ENCODE data around the gene DENND1A.

DENND1A gene

DNA sequence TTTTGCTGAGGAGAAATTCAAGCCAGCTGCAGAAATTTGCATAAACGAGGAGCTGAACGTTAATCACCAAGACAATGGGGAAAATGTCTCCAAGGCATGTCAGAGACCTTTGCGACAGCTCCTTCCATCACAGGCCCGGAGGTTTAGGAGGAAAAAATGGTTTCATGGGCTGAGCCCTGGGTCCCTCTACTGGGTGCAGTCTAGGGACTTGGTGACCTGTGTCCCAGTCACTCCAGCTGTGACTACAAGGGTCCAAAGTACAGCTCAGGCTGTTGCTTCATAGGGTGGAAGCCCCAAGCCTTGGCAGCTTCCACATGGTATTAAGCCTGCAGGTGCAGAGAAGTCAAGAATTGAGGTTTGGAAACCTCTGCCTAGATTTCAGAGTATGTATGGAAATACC is 207.5 kb downstream of the DENND1A start:
- DNase-seq = no peak

DNA sequence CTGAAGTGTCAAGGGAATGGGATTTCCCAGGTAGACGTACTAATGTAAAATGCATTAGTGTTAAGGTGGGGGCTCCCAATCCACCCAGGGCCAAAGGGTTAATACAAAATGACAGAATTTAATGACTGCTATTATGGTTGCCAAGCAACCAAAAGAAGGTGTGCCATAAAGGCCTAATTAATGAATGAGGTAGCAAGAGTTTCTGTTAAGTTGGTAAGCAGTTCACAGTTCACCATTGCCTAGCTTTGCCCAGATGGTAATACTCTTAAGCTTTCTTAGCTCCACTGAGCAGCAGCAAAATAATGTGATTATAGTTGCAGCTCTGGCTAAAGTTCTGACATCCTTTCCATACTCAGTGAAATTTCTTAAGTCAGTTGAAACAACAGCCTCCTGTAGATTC is 211.7 kb downstream of the DENND1A start:
- no peak for DNase-seq

DNA sequence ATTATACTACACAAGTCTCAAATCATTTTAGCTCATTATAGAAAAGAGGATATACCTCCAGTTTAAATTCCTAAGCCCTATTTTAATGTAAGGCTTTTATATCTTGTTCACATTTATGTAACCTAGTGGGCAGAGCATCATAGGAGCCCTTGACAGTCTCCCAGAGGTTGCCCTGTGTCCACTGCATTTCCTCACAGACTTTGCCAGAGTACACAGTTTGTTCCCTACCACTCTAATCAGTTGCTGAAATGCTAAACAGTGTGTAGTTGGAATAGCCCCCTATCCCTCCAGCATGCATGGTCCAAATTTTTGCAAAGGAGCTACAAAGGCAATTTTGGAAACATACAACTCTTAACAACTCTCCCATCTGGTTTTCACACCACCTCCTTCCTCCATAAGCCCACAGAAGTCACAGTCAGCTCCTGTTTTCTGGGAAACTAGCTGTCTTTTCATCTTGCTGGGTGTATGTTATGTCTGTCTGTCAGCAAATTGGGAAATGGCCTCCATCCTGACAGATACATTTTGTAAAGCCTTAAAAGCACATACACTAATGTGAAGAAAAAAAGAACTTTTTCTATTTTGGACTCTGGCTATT is 212.2 kb downstream of the DENND1A start:
- no peak for DNase-seq

DNA sequence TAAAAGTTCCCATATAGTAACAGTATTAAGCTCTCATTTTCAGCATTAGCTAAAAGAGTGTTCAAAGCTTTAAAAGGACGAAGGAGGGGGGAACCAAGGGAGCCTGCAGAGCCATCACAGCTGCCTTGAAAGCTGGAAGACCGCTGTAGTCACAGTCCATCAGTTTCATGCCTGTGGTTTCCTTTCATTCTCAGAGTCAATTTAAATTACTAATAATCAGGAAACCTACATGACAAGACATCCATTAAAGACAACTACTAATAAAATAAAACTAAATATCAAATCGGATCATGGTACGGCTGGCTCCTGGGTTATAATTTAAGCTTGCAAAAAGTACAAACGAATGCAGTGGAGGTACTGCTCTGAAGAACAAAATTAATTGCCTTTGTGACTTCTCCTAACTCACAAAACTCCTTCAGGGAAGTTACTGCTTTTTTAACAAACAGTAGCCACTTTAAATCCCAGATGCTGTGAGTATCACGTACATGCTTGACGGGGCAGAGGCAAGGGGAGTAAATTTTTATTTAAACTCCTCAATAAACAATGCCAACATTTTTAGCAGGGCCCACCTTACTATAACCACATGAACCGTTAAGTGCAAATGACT is 213.5 kb downstream of the DENND1A start:
- no peak for DNase-seq

DNA sequence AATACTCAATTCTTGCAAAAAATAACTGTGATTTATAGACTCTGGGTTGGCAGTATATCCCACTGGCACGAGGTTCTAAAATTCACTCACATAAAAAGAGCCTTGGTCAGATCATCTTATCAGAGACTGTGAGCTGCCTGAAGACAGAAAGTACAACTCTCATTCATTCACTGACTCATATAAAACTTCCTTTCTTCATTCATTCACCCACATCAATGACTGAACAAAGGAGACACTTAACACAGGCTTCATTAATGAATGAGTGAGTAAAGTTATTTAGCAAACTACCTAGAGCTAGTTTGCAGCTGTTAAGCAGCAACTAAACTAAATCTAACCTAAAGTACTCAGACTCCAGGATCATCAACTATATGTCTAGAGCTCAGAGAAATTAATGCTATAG is 214.7 kb downstream of the DENND1A start:
- no peak for DNase-seq

DNA sequence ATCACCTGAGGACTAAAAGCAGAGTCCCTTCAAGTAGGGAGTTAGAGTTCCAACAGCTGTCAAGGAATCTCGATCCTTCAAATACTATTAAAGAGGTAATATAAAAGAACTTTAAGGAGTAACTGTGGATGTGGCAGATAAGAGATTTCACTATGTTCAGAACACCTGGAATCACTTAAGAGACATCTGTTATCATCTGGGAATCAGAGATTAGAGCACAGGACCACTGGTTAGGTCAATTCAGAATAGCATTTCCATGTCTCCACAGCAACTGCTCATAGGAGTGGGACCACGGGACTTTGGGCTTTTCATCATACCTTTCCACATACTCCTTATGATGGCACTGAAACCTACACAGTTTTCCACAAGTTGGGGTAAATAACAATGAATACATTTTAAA is 216.6 kb downstream of the DENND1A start:
- DNase-seq = no peak

DNA sequence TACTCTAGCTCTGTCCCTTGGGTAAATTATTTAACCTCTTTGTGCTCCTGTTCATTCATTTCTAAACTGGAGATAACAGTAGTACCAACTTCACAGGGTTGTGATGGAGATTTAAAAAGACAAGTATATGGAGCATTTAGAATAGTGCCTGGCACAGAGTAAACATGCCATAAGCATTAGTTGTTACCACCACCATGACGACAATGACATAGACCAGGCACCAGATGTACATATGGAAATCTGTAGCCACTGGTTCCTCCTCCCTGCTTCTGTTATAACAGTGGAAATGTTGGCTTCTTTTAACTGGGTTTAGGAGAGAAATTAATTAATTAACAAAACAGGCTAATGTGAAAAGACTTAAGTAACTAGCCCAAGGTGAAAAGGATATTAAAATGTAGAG is 217.5 kb downstream of the DENND1A start:
- DNase-seq = no peak

DNA sequence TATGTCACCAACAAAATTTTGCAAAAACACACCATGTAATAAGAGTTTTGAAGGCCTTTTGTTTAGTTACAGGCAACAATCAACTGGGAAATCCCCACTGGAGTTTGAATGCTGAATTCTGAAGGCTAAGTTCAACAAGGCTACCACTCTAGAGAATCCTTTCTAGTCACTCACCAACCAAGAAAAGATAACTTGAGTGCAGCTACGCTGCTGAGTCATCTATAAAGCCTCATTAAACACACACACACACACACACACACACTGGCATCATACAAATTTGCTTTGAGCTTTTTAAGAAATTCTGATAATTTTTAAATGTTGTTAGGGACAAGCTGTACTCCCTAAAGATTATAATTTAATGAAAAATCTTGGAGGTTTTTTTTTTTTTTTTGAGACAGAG is 219.6 kb downstream of the DENND1A start:
- no peak for DNase-seq

DNA sequence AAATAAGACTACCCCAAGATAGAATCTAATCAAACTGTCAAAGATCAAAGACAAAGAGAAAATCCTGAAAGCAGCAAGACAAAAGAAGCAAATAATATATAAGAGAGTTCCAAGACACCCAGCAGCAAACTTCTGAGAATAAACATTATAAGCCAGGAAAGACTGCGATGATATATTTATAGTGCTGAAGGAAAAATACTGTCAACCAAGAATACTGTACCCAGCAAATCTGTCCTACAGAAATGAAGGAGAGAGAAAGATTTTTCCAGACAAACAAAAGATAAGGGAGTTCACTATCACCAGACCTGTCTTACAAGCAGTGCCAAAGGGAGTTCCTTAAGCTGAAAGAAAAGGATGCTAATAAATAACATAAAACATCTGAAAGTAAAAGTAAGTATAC is 227.4 kb downstream of the DENND1A start:
- no peak for DNase-seq

DNA sequence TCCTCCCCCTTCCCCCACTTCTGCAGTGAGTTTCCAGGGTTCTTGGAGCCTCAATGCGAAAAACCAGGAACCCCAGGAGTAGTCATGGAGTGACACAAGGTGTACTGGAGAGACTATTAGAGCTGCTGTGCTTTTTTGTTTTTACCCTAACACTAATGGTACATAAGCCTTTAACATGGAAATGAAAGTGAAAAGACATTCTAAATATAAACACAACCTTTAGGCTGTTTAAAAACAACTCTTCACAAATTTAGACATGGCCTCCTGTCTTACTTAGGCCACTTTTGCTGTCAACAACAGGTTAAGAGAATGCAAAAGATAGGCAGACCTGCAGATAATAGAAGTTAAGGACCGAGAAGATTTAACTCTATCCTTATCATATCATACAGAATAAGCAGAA is 232.2 kb downstream of the DENND1A start:
- no peak for DNase-seq

DNA sequence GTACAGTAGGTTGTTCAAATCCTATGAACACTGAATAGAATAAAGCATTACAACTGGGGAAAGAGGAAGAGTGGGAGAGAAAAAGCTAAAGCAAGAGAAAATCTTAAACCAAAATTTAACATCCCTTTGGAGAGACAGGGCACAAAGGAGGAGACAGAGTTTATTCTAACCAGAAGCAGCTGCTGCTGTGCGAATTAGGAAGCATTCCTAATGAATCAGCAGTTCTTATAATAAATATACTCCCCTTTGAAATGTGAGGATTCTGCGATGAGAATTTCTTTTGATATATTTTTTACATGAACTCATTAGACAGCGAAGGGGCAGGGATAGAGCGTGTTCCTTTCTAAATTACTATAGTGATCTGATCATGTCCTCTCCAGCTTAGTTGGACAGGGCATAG is 233.4 kb downstream of the DENND1A start:
- no peak for DNase-seq

DNA sequence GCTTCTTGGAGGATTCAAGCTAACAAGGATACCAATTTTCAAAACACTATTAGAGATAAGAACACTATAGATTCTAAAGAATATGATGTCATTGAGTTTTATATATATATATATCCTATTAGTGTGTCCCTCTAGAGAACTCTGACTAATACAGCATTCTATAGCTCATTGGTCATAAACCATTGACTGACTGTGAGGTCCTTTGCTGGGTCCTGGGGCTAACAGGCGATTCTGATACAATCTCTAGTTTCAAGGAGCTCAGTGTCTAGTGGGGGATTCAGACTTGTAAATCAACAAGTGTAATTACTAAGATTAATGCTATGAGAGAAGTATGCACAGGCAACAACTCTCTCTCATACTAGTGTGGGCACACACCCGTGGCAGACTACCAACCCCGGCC is 234.5 kb downstream of the DENND1A start:
- no peak for DNase-seq

DNA sequence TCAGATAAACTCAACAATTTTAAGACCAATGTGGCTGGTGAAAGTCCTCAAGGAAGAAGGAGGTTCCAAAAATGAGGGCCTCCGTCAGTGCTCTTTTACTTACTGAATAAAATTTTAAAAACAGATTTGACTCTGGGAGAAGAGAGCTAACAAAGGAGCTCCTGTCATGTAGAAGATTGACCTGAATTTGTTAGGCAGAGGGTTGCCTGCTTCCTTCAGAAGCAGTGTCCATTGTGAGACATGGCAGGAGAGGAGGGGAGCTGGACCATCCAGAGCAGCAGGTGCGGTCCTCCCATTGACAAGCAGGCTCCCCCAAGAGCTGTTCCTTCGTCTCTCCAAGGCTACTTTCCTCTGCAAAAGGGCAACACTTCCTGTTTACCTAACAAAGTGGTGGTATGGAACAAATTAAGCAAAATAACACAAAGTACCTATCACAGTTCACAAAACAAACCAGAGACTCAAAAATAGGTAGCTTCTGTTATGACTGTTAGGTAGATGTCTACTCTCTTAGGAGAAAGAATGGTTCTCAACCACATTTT is 238.1 kb downstream of the DENND1A start:
- no peak for DNase-seq

DNA sequence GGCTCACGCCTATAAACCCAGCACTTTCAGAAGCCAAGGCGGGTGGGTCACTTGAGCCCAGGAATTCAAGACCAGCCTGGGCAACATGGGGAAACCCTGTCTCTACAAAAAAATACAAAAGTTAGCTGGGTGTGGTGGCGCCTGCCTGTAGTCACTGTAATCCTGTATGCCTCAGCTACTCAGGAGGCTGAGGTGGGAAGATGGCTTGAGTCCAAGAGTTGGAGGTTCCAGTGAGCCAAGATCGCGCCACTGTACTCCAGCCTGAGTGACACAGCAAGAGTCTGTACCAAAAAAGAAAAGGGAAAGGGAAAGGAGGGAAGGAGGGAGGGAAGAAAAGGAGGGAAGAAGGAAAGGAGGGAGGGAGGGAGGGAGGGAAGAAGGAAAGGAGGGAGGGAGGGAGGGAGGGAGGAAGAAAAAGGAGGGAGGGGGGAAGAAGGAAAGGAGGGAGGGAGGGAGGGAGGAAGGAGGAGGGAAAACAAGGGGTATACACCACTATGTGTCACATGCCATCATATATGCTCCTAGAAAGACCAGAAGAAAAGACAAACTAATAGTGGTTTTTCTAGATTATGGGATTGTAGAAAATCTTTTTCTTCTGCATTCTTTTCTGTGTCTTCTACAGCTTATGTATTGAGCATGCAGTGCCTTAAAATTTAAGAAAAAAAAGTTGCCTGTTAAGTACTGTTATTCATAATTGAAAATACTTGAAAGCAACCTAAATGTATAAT is 240.1 kb downstream of the DENND1A start:
- no peak for DNase-seq

DNA sequence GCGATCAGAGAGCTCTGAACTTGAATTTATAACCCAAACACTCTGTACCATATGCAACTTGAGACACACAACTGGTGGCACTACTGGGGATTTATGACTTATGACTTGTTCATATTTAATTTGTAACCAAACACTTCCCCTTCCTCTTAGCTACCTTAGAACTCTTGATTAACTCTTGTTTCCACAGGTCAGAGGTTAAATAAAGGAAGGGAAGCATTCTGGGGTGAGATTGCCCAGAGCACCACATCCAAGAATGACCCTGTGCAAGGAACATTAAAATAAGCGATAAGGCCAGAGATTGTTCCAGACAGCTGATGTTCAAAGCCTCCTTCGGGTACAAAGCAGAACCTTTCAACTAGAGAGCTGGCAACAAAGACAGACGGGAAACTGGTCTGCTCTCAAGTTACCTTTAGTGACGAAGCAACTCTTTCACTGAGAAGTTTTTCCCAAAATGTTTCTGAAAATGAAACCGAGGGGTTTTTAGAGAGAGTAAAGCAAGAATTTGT is 242.6 kb downstream of the DENND1A start:
- DNase-seq = no peak

DNA sequence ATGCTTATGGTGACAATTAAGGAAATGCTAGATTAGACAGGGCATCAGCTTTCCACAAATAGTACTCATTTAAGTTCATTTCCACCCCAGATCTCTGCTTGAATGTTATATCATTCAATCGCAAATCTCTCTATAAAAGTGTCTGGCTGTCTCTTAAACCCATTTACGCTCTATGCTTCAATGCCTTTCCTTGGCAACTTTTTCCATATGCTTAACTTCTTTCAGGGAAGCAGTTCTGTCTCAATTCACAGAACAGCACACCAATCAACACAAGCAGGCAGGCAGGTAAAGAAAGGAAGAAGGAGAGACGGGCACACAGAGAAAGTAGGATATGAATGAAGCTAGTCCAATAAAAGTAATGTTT is 243.1 kb downstream of the DENND1A start:
- no peak for DNase-seq

DNA sequence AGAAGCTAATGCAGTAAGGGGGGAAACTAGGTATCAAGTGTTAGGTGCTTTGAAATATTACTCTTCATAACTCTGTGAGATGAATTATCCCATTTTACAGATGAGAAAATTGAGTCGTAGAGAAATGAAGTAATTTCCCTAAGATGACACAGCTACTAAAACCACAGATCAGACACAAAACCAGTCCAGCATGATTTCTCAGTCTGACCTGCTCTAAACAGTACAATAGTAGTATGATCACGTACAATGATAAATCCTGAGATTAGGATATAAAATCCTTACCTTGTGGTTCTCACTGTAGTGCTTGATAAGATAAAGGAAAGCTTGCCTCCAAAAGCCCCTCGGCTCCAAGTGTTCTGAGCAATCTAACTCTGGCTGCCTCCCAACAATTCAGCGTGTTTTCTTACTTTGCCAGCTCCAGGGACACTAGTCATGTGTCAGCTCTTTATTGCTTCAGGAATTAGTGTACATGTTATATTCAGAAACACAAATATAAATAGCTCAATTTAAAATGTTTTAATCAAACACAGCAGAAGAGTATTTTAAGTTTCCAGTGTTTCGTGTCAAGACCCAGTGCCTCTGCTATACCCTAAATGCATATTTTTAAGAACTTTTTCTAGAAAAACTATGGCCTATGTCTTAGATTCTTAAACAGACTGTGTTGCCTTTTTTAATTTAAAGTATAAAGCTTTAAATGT is 243.6 kb downstream of the DENND1A start:
- no peak for DNase-seq

DNA sequence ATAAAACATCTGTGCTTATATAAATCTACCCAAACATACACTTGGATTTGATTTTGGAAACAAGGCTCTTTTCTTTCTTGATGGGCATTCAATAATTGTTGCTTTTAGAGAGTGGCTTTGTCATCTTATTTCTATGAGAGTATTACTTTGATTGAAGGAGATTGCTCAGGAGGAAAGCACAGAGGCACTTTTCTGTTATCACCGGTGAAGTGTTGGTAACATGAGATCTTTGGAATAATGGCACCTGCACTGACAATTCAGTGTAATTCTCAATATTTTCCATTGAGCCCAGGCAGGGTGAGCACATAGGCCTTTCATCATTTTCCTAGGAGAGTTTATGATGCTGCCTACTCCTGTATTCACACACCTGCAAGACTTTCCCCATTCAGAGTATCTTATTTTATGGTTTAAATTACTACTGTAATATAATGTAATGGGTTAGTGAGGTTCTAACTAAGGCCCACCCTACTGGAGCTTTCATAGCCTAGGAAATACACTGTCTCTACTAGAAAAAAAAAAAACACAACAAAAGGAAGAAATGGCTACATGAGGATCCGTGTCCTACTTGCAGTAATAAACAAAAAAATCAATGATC is 244.3 kb downstream of the DENND1A start:
- DNase-seq = no peak

DNA sequence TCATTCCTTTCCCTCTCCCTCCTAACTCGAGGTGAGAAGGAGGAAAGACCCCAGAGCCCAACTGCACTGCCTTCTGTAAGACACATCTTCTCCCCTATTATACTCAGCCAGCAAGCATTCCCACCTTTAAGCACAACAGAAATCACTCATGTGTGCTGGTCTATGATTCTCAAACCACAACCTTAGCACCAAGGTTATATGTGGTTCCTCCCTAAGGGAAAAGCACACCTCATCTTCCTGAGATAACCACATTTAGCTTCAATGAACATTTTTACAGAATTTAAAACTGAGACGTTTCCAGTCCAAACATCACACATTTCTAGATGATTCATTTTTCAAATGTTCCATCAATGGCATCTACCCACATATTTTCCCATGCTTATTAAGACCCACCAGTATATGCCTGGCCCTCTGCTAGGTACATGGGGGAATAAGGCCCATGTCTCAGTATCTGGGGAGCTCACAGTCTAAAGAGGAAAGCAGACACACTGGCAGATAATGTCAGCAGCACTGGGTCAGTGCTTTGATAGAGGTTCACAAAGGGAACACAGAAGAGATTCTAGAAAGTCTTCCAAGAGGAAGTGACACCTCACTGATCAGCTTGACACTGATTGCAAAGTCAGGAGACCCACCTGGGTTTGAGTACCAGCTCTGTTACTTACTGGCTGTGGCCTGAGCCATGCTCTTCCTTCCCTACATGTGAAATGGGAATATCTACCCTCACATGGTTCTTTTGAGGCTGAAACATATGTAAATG is 245.4 kb downstream of the DENND1A start:
- DNase-seq = no peak

DNA sequence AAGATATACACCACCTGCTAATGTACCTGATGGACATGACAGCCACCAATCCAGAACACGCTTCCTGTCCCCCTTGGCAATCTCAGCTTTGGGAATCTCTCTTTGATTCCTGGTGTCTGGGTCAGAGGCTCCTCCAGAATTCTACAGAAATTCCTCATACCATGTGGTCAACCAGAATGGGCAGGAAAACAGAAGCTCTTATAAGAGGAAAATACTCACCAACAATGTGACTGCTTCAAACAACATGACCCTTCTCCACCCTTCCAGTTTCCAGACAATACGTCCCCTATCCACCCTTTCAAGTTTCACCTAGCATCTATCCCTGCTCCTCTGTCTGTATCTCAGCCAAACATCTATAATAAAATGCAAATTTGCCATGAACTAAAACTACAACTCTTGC is 247.2 kb downstream of the DENND1A start:
- DNase-seq = no peak

DNA sequence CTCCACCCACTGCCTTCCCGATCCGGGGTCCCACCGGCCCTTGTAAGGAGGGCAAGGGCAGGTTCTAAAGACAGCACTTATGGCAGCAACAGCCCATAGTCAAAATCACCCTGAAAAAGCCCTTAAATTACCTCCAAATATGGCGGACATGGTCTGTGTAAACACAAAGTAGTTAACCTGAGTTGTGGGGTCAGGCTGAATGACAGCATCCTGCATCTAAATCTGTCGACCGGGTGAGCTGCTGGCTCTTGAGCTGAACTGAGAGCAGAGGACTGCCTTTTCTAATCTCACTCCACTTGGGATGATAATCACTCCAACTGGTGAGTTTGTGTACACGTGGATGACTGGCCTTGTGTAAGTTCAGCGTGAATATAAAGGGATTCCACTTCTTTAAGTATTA is 249.6 kb downstream of the DENND1A start:
- no peak for DNase-seq

DNA sequence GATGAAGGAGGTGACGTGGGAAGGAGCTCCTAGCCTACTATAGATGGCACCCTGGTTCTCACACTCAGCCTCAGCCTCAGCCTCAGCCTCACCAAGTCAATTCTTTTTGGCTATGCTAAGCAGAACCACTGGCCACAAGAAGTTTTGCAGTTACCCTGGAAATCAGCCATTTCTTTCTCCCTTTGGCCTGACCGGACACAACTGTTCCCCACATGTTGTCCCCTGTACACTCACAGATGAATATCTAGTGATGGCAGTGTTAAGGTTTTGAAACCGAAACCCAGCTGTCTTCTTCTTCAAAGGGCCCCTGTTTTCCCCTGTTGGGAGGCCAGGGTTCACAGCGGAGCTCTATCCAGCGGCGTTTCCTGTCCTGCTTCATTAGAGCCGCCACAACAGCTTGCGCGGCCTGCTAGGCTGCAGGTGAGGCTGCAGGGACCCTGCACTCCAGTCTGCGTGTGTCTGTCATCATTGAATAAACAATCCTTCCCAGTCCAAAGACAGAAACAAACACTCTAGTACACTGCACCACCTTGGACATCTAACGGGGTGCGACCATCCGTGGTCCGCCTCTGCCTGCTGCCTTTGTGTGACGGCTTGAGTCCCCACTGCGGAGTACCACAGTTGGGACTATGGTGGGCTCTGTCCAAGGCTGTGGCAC is 250.5 kb downstream of the DENND1A start:
- no peak for DNase-seq

Measured in activated naive CD4-positive, alpha-beta T cell treated with Interleukin-2 at 50 U/mL for 16 hours (primary cell).